Measurements from ENCODE around the gene APOB. TPM values are rescaled to one million over a fixed set of nuclear protein-coding genes. Genes with fewer than 3 reads are reported as not detected.

APOB gene
- total and polyA plus RNA-seq, 10 of the 15 experiments (the other 5 are each of a cell fraction or from before 2014, with no cell fraction given) = 1.4 TPM; not detected in 9

DNA sequence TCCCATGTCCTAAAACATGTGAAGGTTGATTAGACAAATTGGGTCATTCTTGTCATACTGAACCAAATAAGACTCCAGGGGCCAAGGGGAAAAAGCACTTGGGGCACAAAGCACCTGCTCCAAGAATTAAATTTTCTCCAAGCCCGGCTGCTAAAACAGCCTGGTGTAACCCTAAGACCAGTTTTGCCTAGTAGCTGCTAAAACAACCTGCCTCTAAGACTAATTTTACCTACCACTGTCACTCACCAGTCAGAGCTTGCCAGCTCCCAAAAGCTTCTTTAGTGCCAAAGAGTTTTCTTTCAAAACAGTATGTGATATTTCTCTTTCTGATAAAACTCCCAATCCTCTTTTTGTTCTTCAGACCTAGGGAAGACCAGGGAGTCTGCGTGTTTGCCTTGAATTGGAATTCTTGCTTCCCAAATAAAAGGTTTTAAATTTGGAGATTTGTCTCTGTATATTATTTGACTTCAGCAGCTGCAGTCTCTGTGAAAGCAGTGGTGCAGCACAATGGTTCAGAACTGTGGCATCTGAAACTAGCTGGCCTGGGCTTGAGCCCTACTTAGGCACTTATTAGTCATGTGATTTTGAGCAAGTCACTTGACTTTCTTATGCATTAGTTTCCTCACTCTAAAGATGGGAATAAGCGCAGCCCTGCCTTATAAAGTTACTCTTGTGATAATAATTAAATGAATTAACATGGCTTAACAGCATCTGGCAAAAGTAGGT, 16.2 kb upstream of the APOB start:
- Histone ChIP-seq H3K4me2 (ENCODE audit: control insufficient read depth, insufficient read depth) (no peak overlapping the region), H3K79me2 (ENCODE audit: control insufficient read depth, insufficient read depth, low read length) (no peaks in the 10 kb centered on the region), H2AFZ (ENCODE audit: control insufficient read depth, low read depth, low read length) (no peak overlapping the region), H3K27me3 (replicated peaks in 1 of 2; ENCODE audit: control insufficient read depth in 2 of 2, insufficient read depth in 2 of 2, low read length in 1 of 2) (no peaks in the 10 kb centered on the region), H3K36me3 (ENCODE audit: control insufficient read depth in 2 of 2, insufficient read depth in 2 of 2, low read length in 1 of 2) (no peaks in the 10 kb centered on the region), H3K9ac (ENCODE audit: control insufficient read depth, insufficient read depth, low read length) (no peak overlapping the region), H4K20me1 (ENCODE audit: control insufficient read depth, insufficient read depth) (no peaks in the 10 kb centered on the region), H3K27ac (ENCODE audit: control insufficient read depth, insufficient read depth) (no peak overlapping the region), H3K4me1 (ENCODE audit: control insufficient read depth, insufficient read depth, low read length) (no peaks in the 10 kb centered on the region), H3K9me3 (replicated peaks; ENCODE audit: control insufficient read depth, insufficient read depth, low read length) (no peaks in the 10 kb centered on the region), H3K4me3 (no peak overlapping the region)
- TF ChIP-seq CBX5 (IDR thresholded peaks at IDR 0.05; ENCODE audit: low read depth) = no peak
- TF ChIP-seq, protein P1, sequence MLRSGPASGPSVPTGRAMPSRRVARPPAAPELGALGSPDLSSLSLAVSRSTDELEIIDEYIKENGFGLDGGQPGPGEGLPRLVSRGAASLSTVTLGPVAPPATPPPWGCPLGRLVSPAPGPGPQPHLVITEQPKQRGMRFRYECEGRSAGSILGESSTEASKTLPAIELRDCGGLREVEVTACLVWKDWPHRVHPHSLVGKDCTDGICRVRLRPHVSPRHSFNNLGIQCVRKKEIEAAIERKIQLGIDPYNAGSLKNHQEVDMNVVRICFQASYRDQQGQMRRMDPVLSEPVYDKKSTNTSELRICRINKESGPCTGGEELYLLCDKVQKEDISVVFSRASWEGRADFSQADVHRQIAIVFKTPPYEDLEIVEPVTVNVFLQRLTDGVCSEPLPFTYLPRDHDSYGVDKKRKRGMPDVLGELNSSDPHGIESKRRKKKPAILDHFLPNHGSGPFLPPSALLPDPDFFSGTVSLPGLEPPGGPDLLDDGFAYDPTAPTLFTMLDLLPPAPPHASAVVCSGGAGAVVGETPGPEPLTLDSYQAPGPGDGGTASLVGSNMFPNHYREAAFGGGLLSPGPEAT (IDR thresholded peaks at IDR 0.05; ENCODE audit: low read depth) = no peak
- intact Hi-C loops (cut with micrococcal nuclease; ENCODE audit: unreplicated experiment) = no loop called here
- no TSS peak for BruUV-seq (replicated peaks)
- in situ Hi-C loops (cut with MboI) = no loop called here
- DNase-seq (ENCODE audit: low read depth, low spot score) = no peak
- SMC1A ChIA-PET (ENCODE audit: uncharacterized antibody, unreplicated experiment) = interaction anchor here (0.9 kb wide), 1 partner anchor 17 kb away, joined by 3 read pairs; no protein-coding TSS in a partner anchor
- CTCF ChIA-PET = no interaction called here
- RAD21 ChIA-PET (ENCODE audit: unreplicated experiment) = no interaction called here
- POLR2A ChIA-PET = no interaction called here
- 33% methylated on average over 3 of the region's 3 CpGs for WGBS (ENCODE audit: insufficient coverage, insufficient replicate concordance, low lambda C conversion rate, missing lambda C conversion rate)
- ATAC-seq = no peak
- FAIRE-seq = no peak

GRCh38 chr2:21057097-21057496, 13.2 kb upstream of the APOB start:
- no peaks in the 10 kb centered on the region for H3K79me2 ChIP-seq (ENCODE audit: control insufficient read depth, insufficient read depth, low read length)
- 26% methylated on average over 2 of the region's 2 CpGs for WGBS (ENCODE audit: insufficient coverage, insufficient replicate concordance, low lambda C conversion rate, missing lambda C conversion rate)
- ChIA-PET POLR2A (interaction anchor here (0.6 kb wide), 1 partner anchor 11 kb away, joined by 6 read pairs; no protein-coding TSS in a partner anchor), SMC1A (ENCODE audit: uncharacterized antibody, unreplicated experiment) (no interaction called here), CTCF (no interaction called here), RAD21 (ENCODE audit: unreplicated experiment) (no interaction called here)
- H4K20me1 ChIP-seq (ENCODE audit: control insufficient read depth, insufficient read depth) = no peaks in the 10 kb centered on the region
- no peaks in the 10 kb centered on the region for H3K4me1 ChIP-seq (ENCODE audit: control insufficient read depth, insufficient read depth, low read length)
- no peaks in the 10 kb centered on the region for H3K9me3 ChIP-seq (replicated peaks; ENCODE audit: control insufficient read depth, insufficient read depth, low read length)
- H2AFZ ChIP-seq (ENCODE audit: control insufficient read depth, low read depth, low read length) = no peak overlapping the region
- intact Hi-C loops (cut with micrococcal nuclease; ENCODE audit: unreplicated experiment) (no loop called here), in situ Hi-C loops (cut with MboI) (no loop called here)
- no peak overlapping the region for H3K9ac ChIP-seq (ENCODE audit: control insufficient read depth, insufficient read depth, low read length)
- H3K4me3 ChIP-seq = no peak overlapping the region
- no peak for FAIRE-seq
- no peak for ATAC-seq
- no TSS peak for BruUV-seq (replicated peaks)
- no peak overlapping the region for H3K4me2 ChIP-seq (ENCODE audit: control insufficient read depth, insufficient read depth)
- DNase-seq (ENCODE audit: low read depth, low spot score) = no peak
- no peaks in the 10 kb centered on the region for H3K27me3 ChIP-seq (replicated peaks in 1 of 2; ENCODE audit: control insufficient read depth in 2 of 2, insufficient read depth in 2 of 2, low read length in 1 of 2)
- TF ChIP-seq LARP7 (IDR thresholded peaks at IDR 0.05) = no peak
- no peak for TF ChIP-seq NFYB (IDR thresholded peaks at IDR 0.05; ENCODE audit: insufficient read depth, low read depth, low read length)
- no peak for TF ChIP-seq NBN (IDR thresholded peaks at IDR 0.05)
- no peak for TF ChIP-seq POU2F2 (IDR thresholded peaks at IDR 0.05; ENCODE audit: borderline replicate concordance, low read depth, low read length)
- H3K27ac ChIP-seq (ENCODE audit: control insufficient read depth, insufficient read depth) = no peak overlapping the region
- no peaks in the 10 kb centered on the region for H3K36me3 ChIP-seq (ENCODE audit: control insufficient read depth in 2 of 2, insufficient read depth in 2 of 2, low read length in 1 of 2)
